Activated T-helper 1 cell treated with anti-CD3 and anti-CD28 coated beads, Interleukin-2, amount 50 U/mL, for 16 hours (primary cell): ENCODE results near the gene CD8A.
"Not testable (repeated sequence)": the region's sequence is repeated elsewhere in the genome, so short reads cannot be mapped to it uniquely, and the experiment has no call there.

Experiments
- DNase-seq, 2 donors: peaks; one replicate each; pipeline ENCODE4 v3.0.0-alpha.2; 2020; ENCODE audit warnings: low read depth in 1 of 2, low spot score in 1 of 2

The CD8A gene

DNA sequence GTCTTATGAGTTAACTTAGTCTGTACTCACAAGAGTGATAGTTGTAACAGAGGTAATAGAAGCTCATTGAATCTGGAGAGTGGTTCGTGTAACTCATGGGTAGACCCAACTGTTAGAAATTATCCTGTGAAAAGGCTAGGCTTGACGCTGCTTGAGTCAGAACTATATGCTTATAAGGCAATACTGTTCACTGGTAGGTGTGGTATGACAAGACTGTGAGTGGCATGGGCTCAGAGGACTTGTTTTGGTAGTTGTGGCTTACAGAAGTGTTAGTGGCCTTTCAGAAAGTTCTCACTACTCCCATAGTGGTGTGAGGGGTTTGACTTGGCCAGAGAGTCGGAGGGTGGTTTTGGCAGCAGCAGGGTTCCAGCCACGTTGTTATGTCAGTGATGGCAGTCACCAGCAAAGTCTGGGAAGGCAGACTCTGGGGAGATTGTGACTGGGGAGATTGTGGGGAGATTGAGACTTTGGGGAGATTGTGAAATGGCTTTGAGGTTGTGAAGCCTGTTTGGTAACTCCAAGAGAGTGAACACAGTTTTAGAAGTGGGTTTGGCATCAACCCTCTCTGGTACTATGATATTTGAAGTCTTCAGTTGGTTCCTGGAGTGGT, 48.7 kb downstream of the CD8A start:
- not testable (repeated sequence) for DNase-seq

DNA sequence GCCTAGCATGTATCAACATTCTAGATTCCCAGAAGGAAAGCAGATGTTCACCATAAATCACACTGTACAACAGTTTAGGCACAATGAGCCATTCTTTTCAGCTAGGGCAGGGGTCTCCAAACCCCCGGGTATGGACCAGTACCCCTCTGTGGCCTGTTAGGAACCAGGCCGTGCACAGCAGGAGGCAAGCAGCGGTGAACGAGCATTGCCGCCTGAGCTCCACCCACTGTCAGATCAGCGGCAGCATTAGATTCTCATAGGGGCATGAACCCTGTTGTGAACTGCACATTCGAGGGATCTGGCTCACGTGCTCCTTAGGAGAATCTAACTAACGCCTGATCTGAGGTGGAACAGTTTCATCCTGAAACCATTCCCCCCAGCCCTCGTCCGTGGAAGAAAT, 50.8 kb downstream of the CD8A start:
- DNase-seq: not testable (repeated sequence)

DNA sequence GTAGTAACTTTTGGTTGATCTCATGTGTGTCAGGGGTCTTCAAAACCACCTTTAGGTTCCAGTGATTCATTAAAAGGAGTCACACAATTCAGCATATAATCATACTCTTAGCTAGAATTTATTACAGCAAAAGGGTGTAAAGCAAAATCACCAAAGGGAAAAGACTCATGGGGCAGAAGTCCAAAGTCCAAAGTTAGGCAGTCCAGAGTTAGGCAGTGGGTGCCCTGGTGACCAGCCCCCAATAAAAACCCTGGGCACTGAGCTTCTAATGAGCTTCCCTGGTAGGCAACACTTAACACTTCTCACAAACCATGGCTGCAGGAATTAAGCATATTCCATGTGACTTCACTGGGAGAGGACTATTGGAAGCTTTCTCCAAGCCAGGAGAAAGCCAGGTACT, 51.2 kb downstream of the CD8A start:
- not testable (repeated sequence) for DNase-seq

DNA sequence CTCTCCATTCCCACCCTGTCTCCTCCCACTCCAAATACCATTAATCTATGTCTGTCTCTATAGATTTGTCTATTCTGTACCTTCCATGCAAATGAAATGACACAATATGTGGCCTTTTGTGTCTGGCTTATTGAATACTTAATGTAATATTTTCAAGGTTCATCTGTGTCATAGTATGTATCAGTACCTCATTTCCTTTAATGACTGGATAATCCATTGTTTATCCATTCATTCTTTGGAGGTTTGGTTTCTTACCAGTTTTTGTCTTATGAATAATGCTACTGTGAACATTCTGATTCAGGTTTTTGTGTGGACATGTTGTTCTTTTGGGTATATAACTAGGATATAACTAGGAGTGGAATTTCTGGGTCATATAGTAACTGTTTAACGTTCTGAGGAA, 55.8 kb downstream of the CD8A start:
- not testable (repeated sequence) for DNase-seq
